Stimulated activated CD8-positive, alpha-beta memory T cell treated with anti-CD3 and anti-CD28 coated beads, Interleukin-15, amount 100 ng/mL, for 24 hours (primary cell): ENCODE measurements around the gene PPARA.
A peak's percentile ranks its signal among the peaks of the same experiment; 100 is the strongest.

ENCODE experiments used
- DNase-seq: peaks from one replicate; pipeline ENCODE4 v3.0.0-alpha.2; 2020; ENCODE audit warnings: low read depth

PPARA gene

GRCh38 chr22:46145361-46145851 lies 4.9 kb upstream of the PPARA start:
- DNase-seq = no peak

GRCh38 chr22:46145896-46146295 lies 4.4 kb upstream of the PPARA start:
- DNase-seq = no peak

- no peak for DNase-seq
Measured at GRCh38 chr22:46146329-46146728, 4.0 kb upstream of the PPARA start.

- DNase-seq = no peak
Measured at GRCh38 chr22:46147061-46147460, 3.3 kb upstream of the PPARA start.

GRCh38 chr22:46147471-46148267 lies 2.7 kb upstream of the PPARA start:
- no peak for DNase-seq

- DNase-seq = no peak
Measured at GRCh38 chr22:46148336-46148735, 2.0 kb upstream of the PPARA start.

- no peak for DNase-seq
Measured at GRCh38 chr22:46148816-46149511, 1.4 kb upstream of the PPARA start.

- no peak for DNase-seq
Measured at GRCh38 chr22:46149512-46150033, 753 bp upstream of the PPARA start.

- peak; percentile 25 for DNase-seq
Measured at GRCh38 chr22:46150655-46151477, 540 bp downstream of the PPARA start.

- no peak for DNase-seq
Measured at GRCh38 chr22:46153930-46154329, 3.6 kb downstream of the PPARA start.

GRCh38 chr22:46156031-46156430 lies 5.7 kb downstream of the PPARA start:
- DNase-seq = no peak

- no peak for DNase-seq
Measured at GRCh38 chr22:46158283-46158682, 8.0 kb downstream of the PPARA start.

- no peak for DNase-seq
Measured at GRCh38 chr22:46159212-46159611, 8.9 kb downstream of the PPARA start.

GRCh38 chr22:46159777-46160176 lies 9.5 kb downstream of the PPARA start:
- DNase-seq = no peak

GRCh38 chr22:46162285-46162684 lies 12.0 kb downstream of the PPARA start:
- no peak for DNase-seq

- no peak for DNase-seq
Measured at GRCh38 chr22:46162771-46163556, 12.6 kb downstream of the PPARA start.

GRCh38 chr22:46163557-46163888 lies 13.2 kb downstream of the PPARA start:
- no peak for DNase-seq

GRCh38 chr22:46165977-46166376 lies 15.7 kb downstream of the PPARA start:
- DNase-seq = no peak

GRCh38 chr22:46169628-46170027 lies 19.3 kb downstream of the PPARA start:
- DNase-seq = no peak

- DNase-seq = no peak
Measured at GRCh38 chr22:46171940-46172339, 21.6 kb downstream of the PPARA start.

GRCh38 chr22:46172522-46173110 lies 22.3 kb downstream of the PPARA start:
- no peak for DNase-seq
